Esophagus muscularis mucosa (tissue), 2 donors: Measurements from ENCODE around the gene ATP5PO.
"Not testable (repeated sequence)": the region's sequence is repeated elsewhere in the genome, so short reads cannot be mapped to it uniquely, and the experiment has no call there.

Experiments used
- POLR2A ChIP-seq: fragments of 450-650 bp; IDR thresholded peaks from one replicate; pipeline ENCODE4 v1.6.1; 2017; ENCODE audit warnings: antibody characterized with exemption, moderate library complexity, mild to moderate bottlenecking, low read depth
- POLR2AphosphoS5 ChIP-seq, 2 donors: sonication (generic); formaldehyde crosslinking; IDR thresholded peaks; one replicate each; pipeline ENCODE4 v1.6.1; 2017; ENCODE audit warnings: antibody characterized with exemption in 2 of 2

GRCh38 chr21:33926248-33926647 lies 10.6 kb upstream of the ATP5PO start:
- not testable (repeated sequence) for TF ChIP-seq POLR2AphosphoS5 (IDR thresholded peaks at IDR 0.05); POLR2A
